ENCODE results near the gene IGDCC3. TPM values are rescaled to one million over a fixed set of nuclear protein-coding genes. Genes with fewer than 3 reads are reported as not detected.

IGDCC3 gene
- polyA plus RNA-seq, 1 donor (not counting 4 experiments of a cell fraction or from before 2014, with no cell fraction given): not detected

- H3K4me3 ChIP-seq (ENCODE audit: control insufficient read depth in 2 of 3, extremely low read depth in 1 of 3, insufficient read depth in 2 of 3, low read depth in 1 of 3, low read length in 3 of 3): no peak overlapping the region
- H4K20me1 ChIP-seq (ENCODE audit: control insufficient read depth, extremely low read depth, insufficient read depth, low read length): no peaks in the 10 kb centered on the region
- FAIRE-seq (no peak), DNase-seq (ENCODE audit: low read depth, low spot score) (no peak)
- H3K9me3 ChIP-seq (ENCODE audit: control insufficient read depth, low read depth, low read length): no peaks in the 10 kb centered on the region
- H3K4me2 ChIP-seq (ENCODE audit: control insufficient read depth, extremely low read depth, insufficient read depth, low read depth, low read length): no peak overlapping the region
- H3K36me3 ChIP-seq (ENCODE audit: control insufficient read depth in 2 of 2, extremely low read depth in 1 of 2, insufficient read depth in 2 of 2, low read length in 2 of 2): no peaks in the 10 kb centered on the region
- H3K27ac ChIP-seq (ENCODE audit: control insufficient read depth, insufficient read depth, low read length): no peak overlapping the region
- H3K27me3 ChIP-seq (ENCODE audit: control insufficient read depth, extremely low read depth, insufficient read depth, low read length): peaks cover 22% of the 10 kb centered on the region
- no peak overlapping the region for H3K9ac ChIP-seq (ENCODE audit: control insufficient read depth, extremely low read depth, insufficient read depth, low read length)
- dilution Hi-C loops (cut with MboI; ENCODE audit: extremely low pct_ligation_motif_present, low sequenced_read_pairs): no loop called here
- H3K79me2 ChIP-seq (ENCODE audit: control insufficient read depth, insufficient read depth, low read length): no peaks in the 10 kb centered on the region
- H3K4me1 ChIP-seq (ENCODE audit: control insufficient read depth, extremely low read depth, insufficient read depth, low read length): peaks cover 3% of the 10 kb centered on the region
- H3K9me1 ChIP-seq (ENCODE audit: control insufficient read depth, extremely low read depth, insufficient read depth, low read length): no peaks in the 10 kb centered on the region
- H2AFZ ChIP-seq (ENCODE audit: control insufficient read depth, low read length): no peak overlapping the region
- TF ChIP-seq EZH2 (IDR thresholded peaks at IDR 0.05; ENCODE audit: low read length): no peak
- TF ChIP-seq CTCF (optimal IDR thresholded peaks at IDR 0.05 in 1 of 3, IDR thresholded peaks at IDR 0.05 in 1 of 3, conservative IDR thresholded peaks at IDR 0.05 in 1 of 3; ENCODE audit: extremely low read depth in 1 of 3, insufficient read depth in 2 of 3, low read length in 3 of 3): no peak
Observed at GRCh38 chr15:65416845-65417416, 39.1 kb upstream of the IGDCC3 start.

- TF ChIP-seq EZH2 (IDR thresholded peaks at IDR 0.05; ENCODE audit: low read length) (no peak), CTCF (optimal IDR thresholded peaks at IDR 0.05 in 1 of 3, IDR thresholded peaks at IDR 0.05 in 1 of 3, conservative IDR thresholded peaks at IDR 0.05 in 1 of 3; ENCODE audit: extremely low read depth in 1 of 3, insufficient read depth in 2 of 3, low read length in 3 of 3) (no peak)
- no peak overlapping the region for H3K27ac ChIP-seq (ENCODE audit: control insufficient read depth, insufficient read depth, low read length)
- dilution Hi-C loops (cut with MboI; ENCODE audit: extremely low pct_ligation_motif_present, low sequenced_read_pairs): no loop called here
- FAIRE-seq (no peak), DNase-seq (ENCODE audit: low read depth, low spot score) (no peak)
- H3K4me3 ChIP-seq (ENCODE audit: control insufficient read depth in 2 of 3, extremely low read depth in 1 of 3, insufficient read depth in 2 of 3, low read depth in 1 of 3, low read length in 3 of 3): no peak overlapping the region
- H2AFZ ChIP-seq (ENCODE audit: control insufficient read depth, low read length): no peak overlapping the region
- H3K9ac ChIP-seq (ENCODE audit: control insufficient read depth, extremely low read depth, insufficient read depth, low read length): no peak overlapping the region
- no peaks in the 10 kb centered on the region for H4K20me1 ChIP-seq (ENCODE audit: control insufficient read depth, extremely low read depth, insufficient read depth, low read length)
- H3K4me1 ChIP-seq (ENCODE audit: control insufficient read depth, extremely low read depth, insufficient read depth, low read length): no peaks in the 10 kb centered on the region
- H3K9me1 ChIP-seq (ENCODE audit: control insufficient read depth, extremely low read depth, insufficient read depth, low read length): no peaks in the 10 kb centered on the region
- peaks cover 12% of the 10 kb centered on the region for H3K27me3 ChIP-seq (ENCODE audit: control insufficient read depth, extremely low read depth, insufficient read depth, low read length)
- no peaks in the 10 kb centered on the region for H3K36me3 ChIP-seq (ENCODE audit: control insufficient read depth in 2 of 2, extremely low read depth in 1 of 2, insufficient read depth in 2 of 2, low read length in 2 of 2)
- H3K9me3 ChIP-seq (ENCODE audit: control insufficient read depth, low read depth, low read length): no peaks in the 10 kb centered on the region
- no peak overlapping the region for H3K4me2 ChIP-seq (ENCODE audit: control insufficient read depth, extremely low read depth, insufficient read depth, low read depth, low read length)
- no peaks in the 10 kb centered on the region for H3K79me2 ChIP-seq (ENCODE audit: control insufficient read depth, insufficient read depth, low read length)
Observed at GRCh38 chr15:65414841-65415621, 37.2 kb upstream of the IGDCC3 start.

Measured in keratinocyte (primary cell).